Skeletal muscle tissue (tissue), 4 donors: Measurements from ENCODE around the gene RPA3. TPM values are rescaled to one million over a fixed set of nuclear protein-coding genes. Genes with fewer than 3 reads are reported as not detected.

Experiments used
- H3K27ac ChIP-seq: one replicate; pipeline ENCODE4 v1.7.0; 2013; ENCODE audit warnings: mild to moderate bottlenecking, low read depth, low read length, inconsistent platforms
- H3K27me3 ChIP-seq, 3 donors: one replicate each; pipeline ENCODE4 v1.7.0; 2013; ENCODE audit warnings: low read length in 3 of 3; ENCODE audit not compliant: control insufficient read depth in 3 of 3, insufficient read depth in 3 of 3
- H3K36me3 ChIP-seq, 3 donors: one replicate each; pipeline ENCODE4 v1.7.0; 2013; ENCODE audit warnings: low read length in 3 of 3; ENCODE audit not compliant: control insufficient read depth in 3 of 3, insufficient read depth in 3 of 3
- H3K4me1 ChIP-seq, 3 donors: one replicate each; pipeline ENCODE4 v1.7.0; 2013; ENCODE audit warnings: low read length in 3 of 3, mild to moderate bottlenecking in 3 of 3; ENCODE audit not compliant: control insufficient read depth in 3 of 3, insufficient read depth in 3 of 3
- H3K4me3 ChIP-seq, 3 donors: one replicate each; pipeline ENCODE4 v1.7.0; 2013; ENCODE audit warnings: low read length in 3 of 3
- H3K9ac ChIP-seq, 3 donors: one replicate each; pipeline ENCODE4 v1.7.0; 2013; ENCODE audit warnings: low read length in 3 of 3, mild to moderate bottlenecking in 3 of 3, moderate library complexity in 2 of 3, low read depth in 1 of 3
- H3K9me3 ChIP-seq, 3 donors: one replicate each; pipeline ENCODE4 v1.7.0; 2013; ENCODE audit warnings: low read length in 3 of 3; ENCODE audit not compliant: control insufficient read depth in 3 of 3
- total RNA-seq: library from RNA; depleted of rRNA; stranded (reverse); fragments of >200 nt; gene quantifications from one replicate; pipeline ENCODE4 v1.2.3, GENCODE V29; 2014
- donor health status: Osteomylitis.

RPA3 gene
- total RNA-seq, 1 donor from 2014 or later: 14.1 TPM

DNA sequence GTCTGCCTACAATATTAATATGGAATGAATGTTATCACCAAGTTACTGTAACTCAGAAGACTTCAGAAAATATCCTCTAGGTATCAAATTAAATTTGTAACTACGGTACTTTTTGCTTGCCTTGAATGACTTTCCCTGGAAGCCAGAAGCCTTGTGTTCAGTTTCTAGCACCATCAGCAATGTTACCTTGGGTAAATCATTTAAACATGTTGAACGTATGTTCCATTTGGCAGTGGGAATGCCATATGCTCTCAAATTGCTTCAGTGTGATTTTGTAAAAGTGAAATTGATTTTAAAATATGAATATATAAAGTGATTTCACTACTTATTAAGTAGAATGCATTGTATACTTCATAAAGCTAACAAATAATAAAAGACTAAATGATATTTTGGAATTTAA lies 11.2 kb downstream of the RPA3 start:
- H3K4me3 ChIP-seq: no peak overlapping the region
- H3K4me1 ChIP-seq: peaks cover 0 to 3% (median 2%) of the 10 kb centered on the region in 3 donors
- H3K9me3 ChIP-seq: no peaks in the 10 kb centered on the region
- no peaks in the 10 kb centered on the region for H3K36me3 ChIP-seq
- H3K27ac ChIP-seq: no peak overlapping the region
- no peak overlapping the region for H3K9ac ChIP-seq
- no peaks in the 10 kb centered on the region for H3K27me3 ChIP-seq

DNA sequence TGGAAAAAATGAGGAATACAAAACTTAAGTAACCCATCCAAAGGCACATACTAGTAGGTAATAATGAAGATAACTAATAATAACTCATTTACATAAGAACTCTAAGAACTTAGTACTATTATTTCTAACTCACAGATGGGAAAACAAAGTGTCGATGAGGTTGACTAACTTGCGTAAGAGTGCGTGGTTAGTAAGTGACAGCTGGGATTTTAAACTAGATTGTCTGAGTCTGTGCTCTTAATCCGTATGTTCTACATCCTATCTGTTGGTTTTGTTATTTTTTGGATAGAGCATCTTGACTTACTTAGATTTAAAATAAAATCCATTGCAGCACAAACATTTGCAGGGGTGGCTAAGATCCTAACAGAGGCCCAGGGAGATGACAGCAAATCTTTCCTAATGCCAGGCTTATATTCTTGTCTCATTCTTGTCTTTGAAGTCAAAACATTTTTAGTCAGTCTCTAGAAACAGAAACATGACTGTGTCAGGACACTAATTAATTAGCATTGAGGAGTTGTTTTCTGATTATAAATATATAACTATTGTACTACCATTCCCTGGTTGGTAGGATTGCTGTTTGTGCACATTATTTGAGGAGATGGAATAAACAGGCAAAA lies 11.7 kb downstream of the RPA3 start:
- Histone ChIP-seq H3K4me1 (peaks cover 0 to 3% (median 2%) of the 10 kb centered on the region in 3 donors), H3K36me3 (no peaks in the 10 kb centered on the region), H3K27ac (no peak overlapping the region), H3K27me3 (no peaks in the 10 kb centered on the region), H3K4me3 (no peak overlapping the region), H3K9me3 (no peaks in the 10 kb centered on the region), H3K9ac (no peak overlapping the region)

DNA sequence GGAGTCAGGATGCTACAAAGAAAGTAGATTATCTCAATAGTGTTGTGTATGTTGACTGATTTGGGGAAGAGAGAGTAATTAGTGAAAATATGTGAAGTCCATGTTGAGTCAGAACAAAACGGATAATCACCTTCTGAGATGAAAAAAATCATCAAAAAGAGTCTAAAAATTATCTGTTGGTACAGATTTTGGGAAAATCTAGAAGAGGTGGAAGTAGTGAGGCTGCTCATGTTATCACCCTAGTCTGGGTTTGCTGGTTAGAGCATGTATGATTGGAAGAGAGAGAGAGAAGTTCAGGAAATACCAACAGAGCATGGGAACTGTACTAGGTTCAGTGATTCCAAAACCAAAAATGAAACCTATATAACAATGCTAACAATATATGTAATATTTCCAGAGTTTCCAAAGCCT lies 12.3 kb downstream of the RPA3 start:
- no peak overlapping the region for H3K4me3 ChIP-seq
- H3K27ac ChIP-seq: no peak overlapping the region
- H3K9ac ChIP-seq: no peak overlapping the region
- H3K9me3 ChIP-seq: no peaks in the 10 kb centered on the region
- no peaks in the 10 kb centered on the region for H3K27me3 ChIP-seq
- H3K4me1 ChIP-seq: peaks cover 0 to 3% (median 2%) of the 10 kb centered on the region in 3 donors
- H3K36me3 ChIP-seq: no peaks in the 10 kb centered on the region

DNA sequence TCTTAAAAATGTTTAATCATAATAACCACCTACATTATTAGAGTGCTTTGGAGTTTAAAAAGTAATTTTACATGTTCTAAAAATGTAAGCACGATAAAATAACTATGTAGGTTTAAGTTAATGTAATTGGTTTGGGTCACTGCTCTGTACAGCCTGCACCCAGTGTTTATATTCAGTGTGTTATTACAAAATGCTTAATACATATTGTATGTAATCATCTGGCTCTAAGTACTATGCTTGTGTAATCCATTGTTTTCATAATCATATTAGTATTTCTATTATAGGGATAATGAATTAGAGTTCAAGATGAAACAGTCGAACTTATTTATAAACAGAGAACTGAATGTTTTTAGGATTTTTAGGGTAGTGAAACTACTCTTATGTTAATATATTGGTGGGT lies 13.1 kb downstream of the RPA3 start:
- Histone ChIP-seq H3K27me3 (no peaks in the 10 kb centered on the region), H3K36me3 (no peaks in the 10 kb centered on the region), H3K9ac (no peak overlapping the region), H3K4me3 (no peak overlapping the region), H3K9me3 (no peaks in the 10 kb centered on the region), H3K4me1 (peaks cover 0 to 3% (median 2%) of the 10 kb centered on the region in 3 donors), H3K27ac (no peak overlapping the region)

DNA sequence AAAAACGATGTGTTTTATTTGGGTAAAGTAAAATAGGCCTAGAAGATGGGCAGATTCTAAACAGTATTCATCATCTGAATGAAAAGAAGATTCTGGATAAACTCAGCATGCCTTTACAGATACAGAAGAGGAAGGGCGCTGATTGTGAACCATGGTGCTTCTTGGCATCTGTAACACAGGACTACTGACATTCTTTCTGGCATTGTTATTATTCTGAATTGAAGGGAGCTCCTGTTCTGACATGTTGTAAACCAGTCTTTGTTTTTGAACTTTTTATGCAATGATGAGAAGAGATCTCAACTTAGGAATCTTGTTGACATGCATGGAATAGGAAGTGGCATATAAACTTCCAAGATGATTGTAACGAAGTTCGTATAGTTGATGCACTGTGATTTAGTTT lies 13.5 kb downstream of the RPA3 start:
- H3K9ac ChIP-seq: no peak overlapping the region
- H3K27me3 ChIP-seq: no peaks in the 10 kb centered on the region
- peaks cover 0 to 3% (median 2%) of the 10 kb centered on the region in 3 donors for H3K4me1 ChIP-seq
- no peak overlapping the region for H3K27ac ChIP-seq
- no peaks in the 10 kb centered on the region for H3K36me3 ChIP-seq
- H3K9me3 ChIP-seq: no peaks in the 10 kb centered on the region
- H3K4me3 ChIP-seq: no peak overlapping the region

DNA sequence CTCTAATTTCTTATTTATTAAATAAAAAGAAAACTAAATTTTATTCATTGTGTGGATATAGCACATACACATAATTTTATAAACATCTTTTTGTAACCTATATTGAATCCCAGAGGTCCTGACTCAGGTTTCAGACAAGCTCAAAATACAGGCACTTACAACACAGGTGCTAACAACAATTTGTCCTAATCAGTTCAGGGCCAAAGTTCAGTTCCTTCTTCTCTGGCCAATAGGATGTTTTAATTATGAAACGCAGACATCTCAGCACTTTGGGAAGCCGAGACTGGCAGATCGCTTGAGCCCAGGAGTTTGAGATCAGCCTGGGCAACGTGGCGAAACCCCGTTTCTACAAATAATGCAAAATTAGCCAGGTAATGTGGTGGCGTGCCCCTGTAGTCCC lies 15.0 kb downstream of the RPA3 start:
- Histone ChIP-seq H3K27ac (no peak overlapping the region), H3K9ac (no peak overlapping the region), H3K9me3 (no peaks in the 10 kb centered on the region), H3K4me3 (no peak overlapping the region), H3K36me3 (no peaks in the 10 kb centered on the region), H3K4me1 (peaks cover 0 to 6% (median 2%) of the 10 kb centered on the region in 3 donors), H3K27me3 (no peaks in the 10 kb centered on the region)

DNA sequence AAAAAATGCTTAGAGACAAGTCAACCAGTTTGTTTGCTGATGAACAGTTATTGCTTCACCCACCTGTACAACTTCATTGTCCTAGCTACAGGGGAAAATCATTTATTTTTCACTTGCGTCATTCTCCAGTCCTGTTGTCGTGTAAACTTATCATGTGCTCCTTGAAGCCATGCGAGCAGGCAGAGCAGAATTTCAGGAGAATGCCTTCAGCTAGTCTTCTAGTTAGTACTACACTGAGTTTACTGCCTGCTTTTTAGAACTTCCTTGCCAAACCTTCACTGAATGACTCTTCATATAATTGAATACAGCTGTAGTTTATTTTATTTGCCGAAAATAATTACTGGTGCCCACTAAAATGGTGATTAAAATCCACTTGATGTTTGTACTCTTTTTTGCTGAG lies 15.6 kb downstream of the RPA3 start:
- H3K36me3 ChIP-seq: no peaks in the 10 kb centered on the region
- no peaks in the 10 kb centered on the region for H3K9me3 ChIP-seq
- peaks cover 0 to 6% (median 2%) of the 10 kb centered on the region in 3 donors for H3K4me1 ChIP-seq
- H3K27me3 ChIP-seq: no peaks in the 10 kb centered on the region
- H3K27ac ChIP-seq: no peak overlapping the region
- no peak overlapping the region for H3K4me3 ChIP-seq
- H3K9ac ChIP-seq: no peak overlapping the region

DNA sequence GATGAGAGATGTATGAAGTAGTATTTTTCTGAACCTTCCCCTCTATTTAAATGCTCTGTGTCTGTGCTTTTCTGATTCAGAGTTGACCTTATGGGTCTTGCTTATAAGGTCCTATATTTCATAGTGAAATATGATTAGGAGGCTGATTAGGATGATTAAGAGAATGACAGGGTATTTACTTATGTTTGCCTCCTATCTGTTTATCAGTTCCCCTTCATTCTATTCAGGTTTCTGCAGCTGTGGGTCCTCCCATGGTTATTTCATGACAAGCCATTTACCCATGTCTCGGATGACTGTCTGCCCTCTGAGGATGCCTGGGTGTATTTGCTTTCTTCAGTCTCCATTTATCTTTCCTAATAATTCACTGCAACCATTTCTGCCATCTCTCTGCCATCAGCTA lies 16.9 kb downstream of the RPA3 start:
- Histone ChIP-seq H3K36me3 (no peaks in the 10 kb centered on the region), H3K9me3 (no peaks in the 10 kb centered on the region), H3K9ac (no peak overlapping the region), H3K4me1 (peaks cover 0 to 10% (median 7%) of the 10 kb centered on the region in 3 donors), H3K27ac (no peak overlapping the region), H3K4me3 (no peak overlapping the region), H3K27me3 (no peaks in the 10 kb centered on the region)

DNA sequence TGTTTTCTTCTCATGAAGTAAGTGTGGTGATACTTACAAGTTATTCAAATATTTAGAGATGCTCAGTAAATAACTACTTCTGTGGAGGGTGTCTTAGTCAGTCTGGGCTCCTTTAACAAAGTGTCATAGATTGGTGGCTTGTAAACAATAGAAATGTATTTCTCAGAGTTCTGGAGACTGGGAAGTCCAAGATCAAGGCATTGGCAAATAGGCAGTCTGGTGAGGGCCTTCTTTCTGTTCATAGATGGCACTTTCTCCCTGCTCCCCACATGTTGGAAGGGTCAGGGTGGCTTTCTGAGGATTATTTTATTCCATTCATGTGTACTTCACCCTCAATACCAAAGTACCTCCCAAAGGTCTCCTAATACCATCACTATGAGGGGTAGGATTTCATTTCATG lies 18.4 kb downstream of the RPA3 start:
- H3K27me3 ChIP-seq: no peaks in the 10 kb centered on the region
- no peaks in the 10 kb centered on the region for H3K9me3 ChIP-seq
- no peak overlapping the region for H3K4me3 ChIP-seq
- H3K4me1 ChIP-seq: peaks cover 2 to 11% (median 11%) of the 10 kb centered on the region in 3 donors
- H3K27ac ChIP-seq: no peak overlapping the region
- no peaks in the 10 kb centered on the region for H3K36me3 ChIP-seq
- H3K9ac ChIP-seq: no peak overlapping the region

DNA sequence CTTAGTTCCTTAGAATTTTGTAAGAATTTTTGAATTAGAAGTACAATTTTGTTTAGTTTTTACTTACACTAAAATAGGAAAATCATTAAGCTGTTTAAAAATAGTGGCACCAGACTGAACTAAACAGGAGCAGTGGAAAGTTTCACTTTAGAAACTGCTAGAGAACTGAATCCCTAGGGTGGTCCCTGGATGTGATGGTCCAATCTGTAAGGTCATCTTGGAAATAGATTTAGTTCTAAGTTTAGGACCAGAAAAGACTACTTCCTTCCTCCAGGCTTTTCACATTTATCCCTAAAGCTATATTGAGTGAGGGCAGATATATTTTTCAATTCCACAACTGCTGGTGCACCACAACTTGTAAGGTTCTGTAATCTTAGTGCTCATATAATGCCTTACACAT lies 19.0 kb downstream of the RPA3 start:
- H3K27me3 ChIP-seq: no peaks in the 10 kb centered on the region
- H3K9ac ChIP-seq: no peak overlapping the region
- no peak overlapping the region for H3K4me3 ChIP-seq
- no peak overlapping the region for H3K27ac ChIP-seq
- peaks cover 2 to 11% (median 11%) of the 10 kb centered on the region in 3 donors for H3K4me1 ChIP-seq
- H3K36me3 ChIP-seq: no peaks in the 10 kb centered on the region
- no peaks in the 10 kb centered on the region for H3K9me3 ChIP-seq
